ENCODE measurements around the gene FLOT1. TPM values are rescaled to one million over a fixed set of nuclear protein-coding genes. Genes with fewer than 3 reads are reported as not detected.

The FLOT1 gene
- total RNA-seq, 1 experiment from 2014 or later: 110 TPM

- no peak for TF ChIP-seq AFF4 (CRISPR knock-in tag; IDR thresholded peaks at IDR 0.05; ENCODE audit: borderline replicate concordance)
- no peak for TF ChIP-seq ZSCAN18 (CRISPR knock-in tag; IDR thresholded peaks at IDR 0.05)
- no peak for TF ChIP-seq ZNF396 (CRISPR knock-in tag; IDR thresholded peaks at IDR 0.05; ENCODE audit: borderline replicate concordance)
- TF ChIP-seq NFATC4 (CRISPR knock-in tag; IDR thresholded peaks at IDR 0.05): no peak
- no peak for TF ChIP-seq ZNF281 (CRISPR knock-in tag; IDR thresholded peaks at IDR 0.05)
- TF ChIP-seq SP1 (CRISPR knock-in tag; conservative IDR thresholded peaks at IDR 0.05): no peak
- no peak for TF ChIP-seq OVOL2 (CRISPR knock-in tag; IDR thresholded peaks at IDR 0.05; ENCODE audit: borderline replicate concordance)
- no peak for TF ChIP-seq NR1H2 (CRISPR knock-in tag; IDR thresholded peaks at IDR 0.05)
These were observed 34.6 kb upstream of the FLOT1 start (continued) for GRCh38 chr6:30777155-30777485.

GRCh38 chr6:30776390-30777154, 34.1 kb upstream of the FLOT1 start:
- Mint-ChIP-seq H3K27me3 (ENCODE audit: low read depth) (peaks cover 7% of the 10 kb centered on the region; the same call in 1 of the 2 replicates), H3K36me3 (peaks cover 15% of the 10 kb centered on the region), H3K9me3 (peaks cover 20% of the 10 kb centered on the region), H3K4me3 (no peak overlapping the region), H3K4me1 (peaks cover 21% of the 10 kb centered on the region), H3K27ac (no peak overlapping the region)
- TF ChIP-seq CREB1 (CRISPR knock-in tag; IDR thresholded peaks at IDR 0.05) (no peak), CREM (CRISPR knock-in tag; IDR thresholded peaks at IDR 0.05) (no peak), ZNF138 (CRISPR knock-in tag; conservative IDR thresholded peaks at IDR 0.05) (no peak), FOXP1 (CRISPR knock-in tag; IDR thresholded peaks at IDR 0.05; ENCODE audit: borderline replicate concordance) (no peak), TEAD4 (CRISPR knock-in tag; IDR thresholded peaks at IDR 0.05) (no peak), GRHL2 (CRISPR knock-in tag; IDR thresholded peaks at IDR 0.05; ENCODE audit: insufficient replicate concordance, severe bottlenecking) (no peak), SMAD4 (CRISPR knock-in tag; IDR thresholded peaks at IDR 0.05) (no peak), ATF1 (CRISPR knock-in tag; IDR thresholded peaks at IDR 0.05) (no peak), SMAD3 (CRISPR knock-in tag; IDR thresholded peaks at IDR 0.05; ENCODE audit: borderline replicate concordance) (no peak), ZBTB43 (CRISPR knock-in tag; IDR thresholded peaks at IDR 0.05) (no peak), STAT6 (CRISPR knock-in tag; conservative IDR thresholded peaks at IDR 0.05; ENCODE audit: low read depth) (no peak)
- ChIA-PET POLR2A (no interaction called here), CTCF (no interaction called here)
- ATAC-seq (no peak), DNase-seq (ENCODE audit: low spot score) (no peak)

All from WTC11 (cell line).